HCT116 (cell line): ENCODE results near the gene SPINK5. TPM values are rescaled to one million over a fixed set of nuclear protein-coding genes. Genes with fewer than 3 reads are reported as not detected.

Experiments used
- ATAC-seq: fragments of 200-7000 bp; cut with Tn5 transposase; 2 replicates; pipeline ENCODE4 v1.9.1; 2020; ENCODE audit warnings: mild to moderate bottlenecking, moderate library complexity
- BruUV-seq: library from RNA; stranded (reverse); fragments of 400-500 nt; replicated peaks from 2 replicates; lab custom pipeline; 2021; lab: Mats Ljungman, UMichigan
- CTCF ChIA-PET: fragments of 300-600 bp; sonication (Branson Sonifier 250); formaldehyde crosslinking; loops from one replicate; lab custom pipeline; 2021; ENCODE audit warnings: antibody characterized with exemption; lab: Charles Lee
- POLR2A ChIA-PET: fragments of 300-600, 350-600 bp; sonication (Branson Sonifier 250); formaldehyde crosslinking; loops from one replicate; lab custom pipeline; 2021; ENCODE audit warnings: antibody characterized with exemption; lab: Charles Lee
- RAD21 ChIA-PET, 2 experiments: fragments of 300-600 bp; sonication (Branson Sonifier 250); formaldehyde crosslinking; loops; one replicate each; lab custom pipeline; 2023; ENCODE audit warnings: low total read pairs in 2 of 2; ENCODE audit not compliant: uncharacterized antibody in 2 of 2, unreplicated experiment in 2 of 2, low non-redundant PET in 1 of 2; lab: Charles Lee
- DNase-seq: peaks from one replicate; pipeline ENCODE4 v3.0.0-alpha.2; 2010; ENCODE audit warnings: low read depth, low spot score
- H2AFZ ChIP-seq: fragments of 200-600 bp; shearing (Covaris generic), sonication (generic); 2 replicates; pipeline ENCODE4 v1.6.1; 2017; ENCODE audit warnings: low read depth, mixed run types, mixed read lengths, antibody characterized with exemption, low read length; ENCODE audit not compliant: poor library complexity, severe bottlenecking
- H3K27ac ChIP-seq: 2 replicates; pipeline ENCODE4 v1.5.1; 2012; ENCODE audit warnings: low read depth, low read length
- H3K27me3 ChIP-seq: fragments of 200-600 bp; sonication (generic); 2 replicates; pipeline ENCODE4 v1.6.1; 2016; ENCODE audit warnings: mixed run types, low read length, mixed read lengths; ENCODE audit not compliant: insufficient read depth
- H3K36me3 ChIP-seq, 2 experiments: fragments of 200-500 bp in 1 of 2; fragments of 200-600 bp in 1 of 2; sonication (Bioruptor generic) in 1 of 2; sonication (generic) in 1 of 2; 2 replicates each; pipeline versions ENCODE4 v1.5.1 to v1.6.1; 2014 to 2016; ENCODE audit warnings: low read length in 2 of 2, inconsistent platforms in 1 of 2, mixed read lengths in 1 of 2, mixed run types in 1 of 2; ENCODE audit not compliant: insufficient read depth in 2 of 2, control insufficient read depth in 1 of 2
- H3K4me1 ChIP-seq, 2 experiments: fragments of 200-600 bp in 1 of 2; sonication (generic) in 1 of 2; 2 replicates each; pipeline versions ENCODE4 v1.5.1 to v1.6.1; 2012 to 2017; ENCODE audit warnings: low read length in 2 of 2, inconsistent platforms in 1 of 2, mild to moderate bottlenecking in 1 of 2, mixed read lengths in 1 of 2, mixed run types in 1 of 2, moderate library complexity in 1 of 2; ENCODE audit not compliant: insufficient read depth in 2 of 2, control insufficient read depth in 1 of 2
- H3K4me2 ChIP-seq: fragments of 200-600 bp; sonication (generic); 2 replicates; pipeline ENCODE4 v1.6.1; 2017; ENCODE audit warnings: mixed run types, low read length, mixed read lengths
- H3K4me3 ChIP-seq, 2 experiments: fragments of 200-600 bp in 1 of 2; sonication (generic) in 1 of 2; replicated peaks in 1 of 2; 2 replicates each; pipeline ENCODE4 v1.5.1; 2011 to 2016; ENCODE audit warnings: low read length in 2 of 2, control low read depth in 1 of 2, low read depth in 1 of 2, mild to moderate bottlenecking in 1 of 2, mixed read lengths in 1 of 2, mixed run types in 1 of 2
- H3K79me2 ChIP-seq: fragments of 200-600 bp; sonication (generic); 2 replicates; pipeline ENCODE4 v1.6.1; 2017; ENCODE audit warnings: mild to moderate bottlenecking, mixed run types, low read length, moderate library complexity, mixed read lengths; ENCODE audit not compliant: insufficient read depth
- H3K9ac ChIP-seq: fragments of 200-600 bp; sonication (generic); 2 replicates; pipeline ENCODE4 v1.6.1; 2016; ENCODE audit warnings: low read length, mixed read lengths
- H3K9me2 ChIP-seq: fragments of 200-600 bp; sonication (generic), shearing (Covaris generic); 2 replicates; pipeline ENCODE4 v1.6.1; 2017; ENCODE audit warnings: mixed run types, mild to moderate bottlenecking, moderate library complexity; ENCODE audit not compliant: insufficient read depth
- H3K9me3 ChIP-seq, 2 experiments: fragments of 200-500 bp in 1 of 2; fragments of 200-600 bp in 1 of 2; sonication (Bioruptor generic) in 1 of 2; sonication (generic) in 1 of 2; 2 replicates each; pipeline ENCODE4 v1.6.1; 2014 to 2017; ENCODE audit warnings: low read length in 2 of 2, mixed read lengths in 2 of 2, inconsistent platforms in 1 of 2, low read depth in 1 of 2, mild to moderate bottlenecking in 1 of 2, mixed run types in 1 of 2, moderate library complexity in 1 of 2; ENCODE audit not compliant: control insufficient read depth in 1 of 2, insufficient read depth in 1 of 2
- H4K20me1 ChIP-seq: fragments of 200-600 bp; sonication (generic), shearing (Covaris generic); 2 replicates; pipeline ENCODE4 v1.6.1; 2017; ENCODE audit warnings: mixed run types, mild to moderate bottlenecking, moderate library complexity; ENCODE audit not compliant: insufficient read depth
- ATF3 ChIP-seq: IDR thresholded peaks from 2 replicates; pipeline ENCODE4 v1.6.1; 2012
- CEBPB ChIP-seq: IDR thresholded peaks from 2 replicates; pipeline ENCODE4 v1.6.1; 2012; ENCODE audit warnings: low read depth
- CTCF ChIP-seq, 3 experiments: fragments of 200-600 bp in 1 of 3; sonication (generic) in 1 of 3; IDR thresholded peaks in 2 of 3; conservative IDR thresholded peaks in 1 of 3; 2 replicates each; pipeline ENCODE4 v1.5.1; 2012 to 2017; ENCODE audit warnings: low read depth in 2 of 3, low read length in 2 of 3, antibody characterized with exemption in 1 of 3, borderline replicate concordance in 1 of 3, control low read depth in 1 of 3, mild to moderate bottlenecking in 1 of 3, mixed read lengths in 1 of 3, mixed run types in 1 of 3, moderate library complexity in 1 of 3; ENCODE audit not compliant: insufficient read depth in 1 of 3
- EGR1 ChIP-seq: IDR thresholded peaks from 2 replicates; pipeline ENCODE4 v1.6.1; 2012; ENCODE audit warnings: low read depth
- EZH2phosphoT487 ChIP-seq: fragments of 200-600 bp; IDR thresholded peaks from 2 replicates; pipeline ENCODE4 v1.6.1; 2018; ENCODE audit warnings: antibody characterized with exemption, borderline replicate concordance
- SP1 ChIP-seq: IDR thresholded peaks from 2 replicates; pipeline ENCODE4 v1.6.1; 2012; ENCODE audit warnings: low read depth
- YY1 ChIP-seq: IDR thresholded peaks from 2 replicates; pipeline ENCODE4 v1.6.1; 2011; ENCODE audit warnings: low read length, low read depth, moderate library complexity, mild to moderate bottlenecking; ENCODE audit not compliant: insufficient replicate concordance; ENCODE audit errors: extremely low read depth
- ZBTB33 ChIP-seq: IDR thresholded peaks from 2 replicates; pipeline ENCODE4 v1.6.1; 2011; ENCODE audit warnings: mild to moderate bottlenecking, low read length, moderate library complexity; ENCODE audit not compliant: insufficient replicate concordance; ENCODE audit errors: extremely low read depth
- intact Hi-C: fragments of 100-400 bp; cut with micrococcal nuclease; formaldehyde crosslinking; loops from 2 replicates; pipeline ENCODE4 v1.10.0; 2022
- total RNA-seq: library from RNA; stranded (reverse); gene quantifications from one replicate; pipeline ENCODE4 v1.2.1, GENCODE V29; 2021; ENCODE audit not compliant: unreplicated experiment

SPINK5 gene
- total RNA-seq, 1 experiment from 2014 or later, result not detected

- Histone ChIP-seq H3K79me2 (no peaks in the 10 kb centered on the region), H4K20me1 (no peaks in the 10 kb centered on the region), H2AFZ (no peak overlapping the region), H3K9ac (no peak overlapping the region), H3K4me3 (no peak overlapping the region), H3K27me3 (no peaks in the 10 kb centered on the region), H3K36me3 (no peaks in the 10 kb centered on the region), H3K4me2 (no peak overlapping the region), H3K4me1 (no peaks in the 10 kb centered on the region), H3K9me3 (no peaks in the 10 kb centered on the region), H3K27ac (no peak overlapping the region), H3K9me2 (no peaks in the 10 kb centered on the region)
- no peak for TF ChIP-seq CEBPB
- TF ChIP-seq YY1, result no peak
- no peak for TF ChIP-seq EGR1
- no peak for TF ChIP-seq SP1
- no peak for TF ChIP-seq CTCF (IDR thresholded peaks at IDR 0.05 in 2 of 3, conservative IDR thresholded peaks at IDR 0.05 in 1 of 3; ENCODE audit: borderline replicate concordance in 1 of 3, insufficient read depth in 1 of 3, low read depth in 2 of 3, low read length in 2 of 3)
- TF ChIP-seq EZH2phosphoT487, result no peak
- no peak for TF ChIP-seq ZBTB33
- no peak for TF ChIP-seq ATF3
- DNase-seq (no peak), ATAC-seq (no peak)
- intact Hi-C loops, result no loop called here
- ChIA-PET RAD21 (no interaction called here), CTCF (no interaction called here), POLR2A (no interaction called here)
- BruUV-seq, result no TSS peak
Measured at GRCh38 chr5:148020257-148020988, 43.4 kb upstream of the SPINK5 start.
